Nephron (organoid): ENCODE results near the gene YPEL3.

Source experiments
- H3K27ac Mint-ChIP-seq, 3 experiments: 2 replicates each; pipeline ENCODE4 v1.8.0; 2020; ENCODE audit warnings: mixed read lengths in 3 of 3, mild to moderate bottlenecking in 2 of 3, moderate library complexity in 1 of 3
- H3K27me3 Mint-ChIP-seq: 2 replicates; pipeline ENCODE4 v1.8.0; 2021; ENCODE audit warnings: low read depth, mild to moderate bottlenecking, moderate library complexity, mixed read lengths
- H3K36me3 Mint-ChIP-seq: 2 replicates; pipeline ENCODE4 v1.8.0; 2020; ENCODE audit warnings: low read depth, mixed read lengths
- H3K4me1 Mint-ChIP-seq: 2 replicates; pipeline ENCODE4 v1.8.0; 2020; ENCODE audit warnings: mixed read lengths
- H3K4me3 Mint-ChIP-seq, 3 experiments: 2 replicates each; pipeline ENCODE4 v1.8.0; 2020; ENCODE audit warnings: mild to moderate bottlenecking in 3 of 3, mixed read lengths in 3 of 3, moderate library complexity in 2 of 3
- H3K9me3 Mint-ChIP-seq: 2 replicates; pipeline ENCODE4 v1.8.0; 2020; ENCODE audit warnings: mixed read lengths
- CTCF ChIP-seq, 3 experiments: fragments of 200-600 bp; sonication (generic); IDR thresholded peaks; one replicate each; pipeline ENCODE4 v1.5.0; 2021; ENCODE audit warnings: antibody characterized with exemption in 3 of 3; ENCODE audit not compliant: unreplicated experiment in 3 of 3

The YPEL3 gene

DNA sequence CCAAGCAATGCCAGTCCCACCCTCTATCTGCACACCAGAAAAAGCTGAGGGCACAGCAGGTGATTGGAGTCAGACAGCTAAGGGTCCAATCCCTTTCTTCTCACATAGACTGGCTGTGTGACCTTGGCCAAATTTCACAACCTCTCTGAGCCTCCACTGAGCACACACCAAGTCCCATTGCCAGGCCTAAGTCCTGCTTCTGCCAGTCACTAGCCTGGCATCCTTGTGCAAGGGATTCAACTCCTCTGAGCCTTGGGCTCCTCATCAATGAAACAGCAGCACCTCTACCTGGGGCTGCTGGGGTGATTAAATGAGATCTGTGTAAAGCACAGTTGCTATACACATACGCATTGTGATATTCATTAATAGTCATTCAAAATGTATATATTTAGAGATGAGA lies 49.4 kb downstream of the YPEL3 start:
- TF ChIP-seq CTCF (IDR thresholded peaks at IDR 0.05; ENCODE audit: unreplicated experiment in 3 of 3) = no peak
- H3K36me3 Mint-ChIP-seq = no peaks in the 10 kb centered on the region
- H3K9me3 Mint-ChIP-seq = no peaks in the 10 kb centered on the region
- H3K4me3 Mint-ChIP-seq = no peak overlapping the region
- H3K27ac Mint-ChIP-seq = no peak overlapping the region
- H3K4me1 Mint-ChIP-seq = peaks cover 9% of the 10 kb centered on the region
- peaks cover 5% of the 10 kb centered on the region for H3K27me3 Mint-ChIP-seq

DNA sequence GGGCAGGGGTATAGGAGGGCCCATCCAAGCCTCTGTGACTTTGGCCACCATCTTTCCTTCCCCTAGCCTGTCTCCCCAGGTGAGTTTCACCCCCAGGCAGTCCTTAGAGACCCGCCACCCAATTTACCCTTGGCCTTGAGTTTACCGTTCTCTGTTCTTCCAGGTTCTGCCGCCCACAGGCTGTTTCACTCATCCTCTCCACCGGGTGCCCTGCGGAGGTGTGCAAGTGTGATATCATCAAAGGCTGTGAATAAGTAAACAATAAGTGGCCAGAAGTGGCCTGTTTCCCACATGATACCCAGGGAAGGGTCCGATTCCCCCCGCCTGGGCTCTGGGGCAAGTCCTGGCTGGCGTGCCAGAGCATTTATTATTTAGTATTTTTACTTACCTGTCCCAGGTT lies 49.8 kb downstream of the YPEL3 start:
- H3K27me3 Mint-ChIP-seq = peaks cover 5% of the 10 kb centered on the region
- no peaks in the 10 kb centered on the region for H3K36me3 Mint-ChIP-seq
- peaks cover 6% of the 10 kb centered on the region for H3K4me1 Mint-ChIP-seq
- TF ChIP-seq CTCF (IDR thresholded peaks at IDR 0.05; ENCODE audit: unreplicated experiment in 3 of 3) = no peak
- H3K9me3 Mint-ChIP-seq = no peaks in the 10 kb centered on the region
- no peak overlapping the region for H3K27ac Mint-ChIP-seq
- no peak overlapping the region for H3K4me3 Mint-ChIP-seq
